AG08396 (cell line): ENCODE data around the gene GBE1.
A peak's percentile ranks its signal among the peaks of the same experiment; 100 is the strongest.
"Not testable (repeated sequence)": the region's sequence is repeated elsewhere in the genome, so short reads cannot be mapped to it uniquely, and the experiment has no call there.

Experiments
- DNase-seq: peaks from one replicate; pipeline ENCODE4 v3.0.0; 2012; ENCODE audit warnings: low spot score, mixed read lengths

The GBE1 gene

DNA sequence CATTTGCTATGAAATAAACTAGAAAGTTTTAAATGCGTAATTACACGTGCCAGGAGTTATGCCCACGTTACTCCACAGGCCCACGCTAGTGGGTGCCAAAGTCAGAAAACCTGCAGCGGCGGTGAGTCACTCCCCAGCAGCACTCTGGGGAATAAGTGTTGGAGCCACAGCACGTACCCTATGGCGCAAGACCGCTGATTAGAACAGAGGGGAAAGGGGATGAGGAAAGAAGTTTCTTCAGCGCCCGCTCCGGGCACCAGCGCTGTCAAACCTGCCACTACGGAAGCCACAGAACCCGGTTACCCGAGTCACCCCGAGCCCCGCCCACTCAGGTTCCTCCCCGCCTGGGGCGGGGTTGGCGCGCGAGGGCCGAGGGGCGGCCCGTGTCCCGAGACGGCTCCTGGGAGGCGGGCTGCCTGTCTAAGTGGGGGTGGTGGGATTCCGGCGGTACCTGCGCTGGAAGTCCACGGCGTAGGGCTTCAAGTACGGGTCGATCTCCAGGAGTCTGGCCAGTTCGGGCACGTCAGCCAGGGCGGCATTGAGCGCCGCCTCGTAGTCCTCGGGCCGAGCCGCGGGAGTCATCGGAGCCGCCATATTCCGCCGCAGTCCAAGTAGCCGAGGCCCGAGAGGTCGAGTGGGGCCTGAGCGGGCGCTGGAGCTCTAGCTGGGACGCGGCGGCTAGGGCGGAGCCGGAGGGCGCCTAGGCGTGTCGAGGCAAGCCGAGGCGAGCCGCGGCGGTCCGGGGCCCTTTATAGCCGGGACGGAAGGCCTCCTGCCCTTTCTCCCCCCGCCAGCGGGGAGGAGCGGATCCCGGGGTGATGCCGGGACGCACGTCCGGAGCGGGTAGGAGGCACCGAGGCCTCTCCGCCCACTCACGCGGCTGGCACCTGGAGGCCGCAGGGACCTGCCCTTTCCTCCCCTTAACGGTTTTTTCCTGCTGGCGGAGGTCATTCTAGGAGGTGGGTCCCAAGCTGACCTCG lies at the start of gene GBE1:
Gene GBE1 (minus strand): TSS at position 722 of the 980 bp plus-strand sequence. CDS start 128 bp downstream, at position 594.
- peak; percentile 93 for DNase-seq

DNA sequence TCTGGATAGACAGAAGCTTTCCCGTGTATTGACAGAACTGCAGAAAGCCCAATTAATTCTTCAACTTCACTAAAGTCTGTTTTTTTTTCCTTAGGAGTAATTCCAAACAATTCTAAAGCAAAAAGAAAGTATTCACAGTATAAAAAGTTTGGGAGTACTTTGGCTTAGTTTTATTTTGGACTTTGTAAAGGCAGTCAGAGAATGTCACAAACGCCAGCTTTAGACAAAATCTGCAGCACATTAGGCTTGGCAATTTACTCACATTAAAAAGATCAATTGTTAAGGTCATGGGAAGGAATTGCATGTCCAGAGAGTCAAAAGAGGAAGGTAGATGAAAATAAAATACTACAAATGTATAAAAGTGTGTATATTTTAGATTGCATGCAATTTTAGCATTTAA lies 47.5 kb upstream of the GBE1 start:
- DNase-seq = no peak

DNA sequence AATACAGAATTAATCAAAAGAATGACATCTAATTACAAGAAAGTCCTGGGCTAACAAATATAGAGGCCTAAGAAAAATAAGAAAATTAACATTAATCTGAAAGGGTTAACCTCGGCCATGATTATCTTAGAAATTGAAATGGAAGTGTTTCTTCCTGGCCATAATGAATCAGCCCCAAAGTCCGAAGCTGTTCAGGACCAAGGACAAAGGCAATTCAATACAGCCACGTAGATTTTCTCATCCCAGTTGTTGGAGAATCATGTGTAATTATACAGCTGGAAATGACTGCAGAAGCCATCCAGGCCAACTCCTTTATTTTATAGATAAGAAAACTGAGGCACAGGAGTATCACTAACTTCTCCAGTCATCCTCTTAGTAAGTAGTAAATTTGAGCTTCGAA lies 38.0 kb upstream of the GBE1 start:
- peak; percentile 15 for DNase-seq

DNA sequence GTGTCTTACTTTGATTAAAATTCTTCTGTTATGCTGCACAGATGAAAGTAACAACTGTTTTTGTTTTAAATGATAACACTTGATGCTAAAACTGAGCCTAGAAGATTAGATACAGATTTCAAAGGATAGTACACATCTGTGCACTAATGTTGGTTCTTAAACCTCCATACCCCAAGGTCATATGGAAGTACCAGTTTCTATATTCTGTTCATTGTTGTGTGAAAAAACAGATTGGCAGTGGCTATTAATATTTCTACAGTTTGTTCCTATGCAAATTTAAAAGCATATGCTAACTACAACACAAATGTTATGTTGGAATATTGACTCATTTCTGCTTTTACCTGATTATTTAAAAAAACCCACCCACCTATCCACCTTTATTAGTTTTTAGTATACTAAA lies 32.0 kb upstream of the GBE1 start:
- no peak for DNase-seq

DNA sequence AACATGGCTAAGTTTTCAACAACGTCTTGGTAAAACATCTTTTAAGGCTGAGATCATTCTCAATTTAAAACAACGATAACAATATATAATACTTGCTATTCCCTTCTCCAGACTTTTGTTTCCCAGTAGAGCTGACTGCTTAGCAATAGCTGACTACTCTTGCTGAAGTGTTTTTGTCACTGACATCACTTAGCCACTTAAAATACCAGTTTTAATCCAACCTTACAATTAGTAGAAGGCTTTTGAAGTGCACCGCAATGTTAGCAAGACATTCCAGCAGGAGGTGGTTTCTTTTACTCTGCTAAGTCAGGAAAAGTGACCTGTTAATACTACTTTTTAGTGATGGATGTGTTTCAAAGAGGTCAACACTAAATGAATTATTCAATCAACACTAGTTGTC lies 28.7 kb upstream of the GBE1 start:
- no peak for DNase-seq

DNA sequence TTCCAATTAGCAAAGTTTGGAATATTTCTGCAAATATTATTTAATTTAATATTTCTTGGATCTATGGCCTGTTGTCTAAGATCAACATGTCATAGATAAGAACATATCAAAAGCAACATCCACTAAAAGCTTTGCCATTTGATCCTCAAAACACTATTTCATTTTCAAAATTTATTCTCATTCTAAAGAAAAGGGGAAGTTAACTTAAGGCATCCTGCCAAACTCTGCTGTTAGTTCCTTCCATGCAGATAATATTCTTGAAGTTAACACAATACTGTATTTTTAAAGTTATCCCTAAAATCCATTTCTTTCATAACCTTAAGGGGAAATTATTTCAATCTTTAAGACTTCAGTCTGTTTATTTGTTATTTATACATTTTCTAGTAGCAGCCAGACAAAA lies 28.2 kb upstream of the GBE1 start:
- no peak for DNase-seq

DNA sequence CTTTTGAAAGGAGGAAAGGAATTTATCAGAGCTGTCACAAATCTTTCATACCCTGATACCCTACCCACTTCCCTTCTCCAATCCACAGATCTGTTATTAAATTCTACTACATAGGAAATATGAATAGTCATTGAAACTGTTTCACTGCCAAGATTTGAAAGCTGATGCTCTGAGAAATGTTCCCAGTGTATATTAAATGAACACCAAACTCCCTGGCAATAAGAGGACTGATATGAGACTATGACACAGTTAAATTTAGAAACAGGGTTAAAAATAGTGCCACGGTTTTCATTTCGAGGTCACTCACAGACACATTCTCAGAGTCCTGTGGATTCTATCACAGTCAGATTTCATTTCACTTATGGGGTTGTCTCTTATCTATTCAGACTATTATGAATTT lies 27.2 kb upstream of the GBE1 start:
- DNase-seq = no peak

DNA sequence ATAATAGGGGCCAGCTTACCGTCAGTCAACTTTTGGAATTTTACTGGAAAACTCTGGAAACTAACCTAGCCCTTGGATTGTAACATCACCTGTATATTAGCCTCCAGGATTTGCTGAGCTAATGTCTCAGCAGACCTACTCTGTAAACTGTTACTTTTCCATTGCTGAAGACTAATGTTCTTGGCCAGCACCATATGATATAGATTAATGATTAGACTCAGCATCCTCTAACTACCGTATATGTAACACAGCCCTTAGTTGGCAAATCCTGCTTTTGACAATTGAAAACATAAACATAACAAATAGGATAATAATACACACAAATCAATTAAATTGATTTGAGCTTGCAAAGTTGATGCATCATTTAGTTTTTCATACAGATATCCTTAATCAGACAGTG lies 26.6 kb upstream of the GBE1 start:
- DNase-seq = no peak

DNA sequence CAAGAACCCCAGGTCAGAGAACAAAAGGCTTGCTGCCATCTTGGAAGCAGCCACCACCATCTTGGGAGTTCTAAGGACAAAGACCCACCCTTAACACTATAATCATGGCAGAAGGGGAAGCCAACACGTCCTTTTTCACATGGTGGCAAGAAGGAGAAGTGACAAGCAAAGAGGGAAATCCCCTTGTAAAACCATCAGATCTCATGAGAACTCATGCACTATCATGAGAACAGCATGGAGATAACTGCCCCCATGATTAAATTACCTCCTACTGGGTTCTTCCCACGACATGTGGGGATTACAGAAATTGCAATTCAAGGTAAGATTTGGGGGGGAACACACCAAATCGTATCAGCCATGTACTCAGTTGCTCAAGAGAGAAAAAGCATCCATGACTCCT lies 21.1 kb upstream of the GBE1 start:
- no peak for DNase-seq

DNA sequence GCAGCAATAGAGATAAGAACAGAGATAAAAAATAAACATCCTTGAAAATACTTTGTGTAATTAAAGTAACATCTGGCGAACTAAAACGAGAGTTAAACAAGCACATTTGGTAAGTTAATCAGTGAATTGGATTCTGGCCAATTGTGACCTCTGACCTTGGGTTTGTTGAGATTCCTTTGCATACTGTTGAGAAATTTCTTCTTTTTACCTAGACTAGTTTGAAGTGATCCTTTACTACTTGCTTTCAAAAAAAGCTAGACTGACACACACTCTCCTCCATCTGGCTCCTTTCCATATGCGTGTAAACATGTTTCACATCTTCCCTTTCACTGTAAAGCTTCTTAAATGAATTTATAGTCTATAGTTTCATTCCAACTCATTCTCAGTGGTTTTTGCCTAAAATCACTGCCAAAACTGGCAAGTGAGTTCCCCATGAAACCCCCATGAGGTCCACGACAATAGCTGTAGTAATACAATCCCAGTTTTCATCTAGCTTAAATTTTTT lies 17.3 kb upstream of the GBE1 start:
- DNase-seq = no peak

DNA sequence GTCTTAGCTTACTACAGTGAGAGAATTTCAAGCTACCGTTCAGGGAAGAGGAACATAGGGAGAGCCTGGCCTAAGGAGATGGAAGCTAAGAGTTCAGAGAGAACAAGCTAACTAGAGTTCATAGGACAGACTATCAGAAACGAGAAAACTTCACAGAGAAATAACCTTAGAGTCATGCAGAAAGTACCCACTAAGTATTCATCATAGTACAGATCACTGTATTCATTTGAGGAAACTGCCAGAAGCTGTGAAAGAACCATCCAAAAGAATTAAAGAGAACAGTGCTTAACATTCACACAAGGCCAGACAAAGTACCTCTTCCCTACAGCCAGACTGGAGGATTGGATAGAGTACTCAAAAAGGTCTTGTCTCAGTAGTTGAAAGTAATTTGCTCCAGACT lies 15.2 kb upstream of the GBE1 start:
- no peak for DNase-seq

DNA sequence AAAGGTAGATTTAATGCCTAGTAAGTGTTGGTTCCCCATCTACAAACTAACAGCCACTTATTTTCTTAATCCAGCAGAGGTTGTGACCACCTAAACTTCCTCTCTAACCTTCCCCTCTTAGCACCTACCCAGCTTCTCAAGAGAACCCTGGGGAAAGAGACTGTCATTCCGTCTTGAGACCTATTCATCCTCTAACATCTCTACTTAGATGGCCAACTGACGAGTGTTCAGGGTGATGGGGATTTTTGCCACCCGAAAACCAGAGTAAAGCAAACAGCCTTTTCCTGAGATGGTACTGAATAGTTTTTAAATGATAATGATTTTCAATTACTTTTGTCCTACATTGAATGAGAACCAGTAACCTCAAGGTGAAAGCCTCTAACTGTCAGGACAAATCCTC lies 9.3 kb upstream of the GBE1 start:
- no peak for DNase-seq

DNA sequence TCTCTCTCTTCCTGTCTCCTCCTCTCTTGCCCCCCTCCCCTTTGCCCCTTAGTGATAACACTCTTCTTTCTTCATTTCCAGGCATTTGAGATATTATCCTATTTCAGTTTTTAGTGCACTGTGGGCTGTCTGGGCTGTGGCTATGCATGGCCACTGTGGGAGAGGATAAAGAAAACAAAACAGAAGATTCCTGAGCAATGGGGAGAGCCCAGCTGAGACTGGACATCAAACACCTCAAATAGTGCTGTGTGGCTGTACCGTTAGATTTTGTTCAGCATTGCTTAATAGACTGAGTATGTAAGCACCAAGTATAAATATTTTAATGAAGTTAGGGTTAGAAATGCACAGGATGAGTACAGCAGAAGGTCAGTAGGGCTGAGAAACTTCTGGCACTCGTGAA lies 7.9 kb upstream of the GBE1 start:
- no peak for DNase-seq

DNA sequence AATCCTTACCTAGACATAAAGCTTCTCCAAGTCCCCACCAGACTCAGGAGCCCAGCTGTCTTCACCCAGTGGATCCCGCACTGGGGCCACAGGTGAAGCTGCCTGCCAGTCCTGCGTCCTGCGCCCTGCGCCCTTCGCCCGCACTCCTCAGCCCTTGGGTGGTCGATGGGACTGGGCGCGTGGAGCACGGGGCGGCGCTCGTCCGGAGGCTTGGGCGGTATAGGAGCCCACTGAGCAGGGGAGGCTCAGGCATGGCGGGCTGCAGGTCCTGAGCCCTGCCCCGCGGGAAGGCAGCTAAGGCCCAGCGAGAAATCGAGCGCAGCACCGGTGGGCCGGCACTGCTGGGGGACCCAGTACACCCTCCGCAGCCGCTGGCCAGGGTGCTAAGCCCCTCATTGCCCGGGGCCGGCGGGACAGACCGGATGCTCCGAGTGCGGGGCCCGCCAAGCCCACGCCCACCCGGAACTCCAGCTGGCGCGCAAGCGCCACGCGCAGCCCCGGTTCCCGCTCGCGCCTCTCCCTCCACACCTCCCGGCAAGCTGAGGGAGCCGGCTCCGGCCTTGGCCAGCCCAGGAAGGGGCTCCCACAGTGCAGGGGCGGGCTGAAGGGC lies 5.9 kb upstream of the GBE1 start:
- not testable (repeated sequence) for DNase-seq

DNA sequence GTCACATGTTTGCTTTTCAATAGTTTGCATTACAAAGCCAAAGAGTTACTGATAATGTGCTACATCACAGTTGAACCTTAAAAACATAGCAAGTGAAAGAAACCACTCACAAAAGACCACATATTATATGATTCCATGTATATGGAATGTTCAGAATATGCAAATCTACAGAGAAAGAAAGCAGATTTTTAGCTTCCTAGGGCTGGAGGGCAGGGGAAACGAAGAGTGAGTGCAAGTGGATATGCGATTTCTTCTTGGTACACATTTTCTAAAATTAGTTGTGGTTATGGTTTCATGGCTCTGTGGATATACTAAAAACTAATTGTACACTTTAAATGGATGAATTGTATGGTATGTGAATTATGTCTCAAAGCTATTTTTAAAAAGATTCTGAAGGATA lies 4.0 kb upstream of the GBE1 start:
- no peak for DNase-seq

DNA sequence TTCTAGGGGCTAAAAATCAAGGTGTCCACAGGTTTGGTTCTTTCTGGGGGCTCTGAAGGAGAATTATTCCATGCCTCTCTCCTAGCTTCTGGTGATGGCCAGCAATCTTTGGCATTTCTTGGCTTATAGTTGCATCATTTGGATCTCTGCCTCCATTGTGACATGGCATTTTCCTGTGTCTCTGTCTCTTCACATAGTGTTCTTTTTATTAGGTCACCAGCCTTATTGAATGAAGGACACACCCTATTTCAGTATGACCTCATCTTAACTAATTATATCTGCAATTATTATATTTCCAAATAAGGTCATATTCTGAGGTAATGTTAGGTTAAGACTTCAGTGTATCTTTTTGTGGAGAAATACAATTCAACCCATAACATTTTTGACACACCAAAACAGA lies 3.2 kb upstream of the GBE1 start:
- DNase-seq = no peak

DNA sequence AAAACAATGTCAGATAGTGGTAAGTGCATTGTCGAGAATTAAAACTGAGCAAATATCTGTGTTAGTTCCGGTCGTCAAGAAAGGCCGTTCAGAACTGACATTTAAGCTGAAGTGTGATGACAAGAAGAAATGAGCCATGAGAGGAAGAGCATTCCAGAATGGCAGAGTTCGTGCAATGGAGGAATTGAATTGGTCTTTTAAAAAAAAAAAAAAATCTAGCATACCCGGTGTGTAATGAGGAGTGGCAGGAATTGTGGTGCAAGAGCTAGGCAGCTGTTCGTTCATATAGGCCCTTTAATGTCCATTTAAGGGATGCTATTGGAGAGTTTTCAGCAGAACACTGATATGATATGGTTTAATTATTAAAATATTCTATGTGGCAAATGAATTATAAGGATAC lies 2.6 kb upstream of the GBE1 start:
- DNase-seq = no peak

DNA sequence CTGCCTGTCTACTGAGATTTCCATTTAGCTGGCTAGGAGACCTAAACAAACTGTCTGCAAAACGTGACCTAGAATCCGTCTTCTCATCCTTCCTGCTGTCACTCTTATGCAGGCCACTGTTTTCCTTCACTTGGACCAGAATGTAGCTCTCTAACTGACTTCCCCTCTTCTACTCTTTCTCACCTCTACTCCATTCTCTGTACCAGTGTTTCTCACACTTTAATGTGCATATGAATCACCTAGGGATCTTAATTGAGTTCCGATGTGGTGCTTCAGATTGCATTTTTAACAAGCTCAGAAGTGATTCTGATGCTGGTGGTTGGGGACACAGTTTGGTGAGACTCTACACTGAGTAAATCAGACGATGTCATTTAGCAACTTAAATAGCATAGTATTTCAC lies 1.6 kb upstream of the GBE1 start:
- DNase-seq = no peak

DNA sequence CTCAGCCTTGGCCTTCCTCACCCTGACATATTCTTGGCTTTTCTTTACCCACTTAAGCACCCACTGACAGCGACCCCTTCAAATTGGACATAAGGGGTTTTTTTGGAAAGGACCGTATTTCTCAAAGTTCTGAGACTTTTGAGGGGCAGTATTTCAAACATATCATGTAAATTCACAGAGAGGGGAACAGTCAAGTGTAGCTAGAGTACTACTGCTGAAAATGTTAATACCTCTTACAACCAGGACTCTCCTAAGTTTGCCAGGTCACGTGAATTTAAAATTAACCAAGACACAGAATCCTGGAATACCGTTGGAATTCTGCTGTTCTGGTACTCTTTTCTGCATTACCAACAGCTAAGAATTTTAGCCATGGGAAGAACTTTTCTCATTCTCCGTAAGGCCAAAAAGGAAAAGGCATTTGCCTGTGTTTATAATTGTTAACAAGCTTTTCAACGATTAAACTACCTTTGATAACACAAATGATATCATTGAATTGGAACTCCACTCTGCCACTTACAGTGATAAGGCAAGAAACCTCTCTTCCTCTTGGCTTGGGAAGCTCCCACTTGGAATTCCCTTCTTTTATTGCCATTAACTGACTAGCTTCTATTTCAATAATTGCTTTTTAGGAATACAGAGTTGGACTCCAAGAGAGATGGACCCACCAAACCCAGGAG lies 597 bp upstream of the GBE1 start:
- DNase-seq = no peak

DNA sequence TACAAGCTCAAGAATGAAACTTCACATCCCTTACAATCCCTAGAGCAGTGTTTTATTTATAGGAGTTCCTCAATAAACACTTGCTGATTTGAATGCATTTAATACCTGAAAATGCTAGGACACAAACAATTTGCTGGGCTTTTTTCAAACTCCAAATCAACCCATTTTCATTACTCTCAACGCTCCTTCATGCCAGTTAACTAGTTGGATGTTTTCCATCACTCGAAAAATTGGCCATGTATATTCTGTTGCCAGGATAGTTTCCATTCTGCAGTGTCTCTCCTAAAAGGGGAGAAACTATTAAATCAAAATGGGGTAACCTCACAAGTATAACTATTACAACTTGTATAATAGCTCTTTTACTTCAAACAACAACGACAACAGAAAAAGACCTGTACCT lies 1.2 kb downstream of the GBE1 start:
- no peak for DNase-seq

DNA sequence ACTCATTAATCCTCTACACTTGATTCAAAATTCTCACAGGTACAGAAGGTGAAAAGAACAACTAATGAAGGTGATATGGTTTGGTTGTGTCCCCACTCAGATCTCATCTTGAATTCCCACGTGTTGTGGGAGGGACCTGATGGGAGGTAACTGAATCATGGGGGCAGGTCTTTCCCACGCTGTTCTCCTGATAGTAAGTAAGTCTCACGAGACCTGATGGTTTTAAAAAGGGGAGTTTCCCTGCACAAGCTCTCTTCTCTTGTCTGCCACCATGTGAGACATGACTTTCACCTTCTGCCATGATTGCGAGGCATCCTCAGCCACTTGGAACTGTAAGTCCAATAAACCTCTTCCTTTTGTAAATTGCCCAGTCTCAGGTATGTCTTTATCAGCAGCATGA lies 2.7 kb downstream of the GBE1 start:
- DNase-seq = not testable (repeated sequence)

DNA sequence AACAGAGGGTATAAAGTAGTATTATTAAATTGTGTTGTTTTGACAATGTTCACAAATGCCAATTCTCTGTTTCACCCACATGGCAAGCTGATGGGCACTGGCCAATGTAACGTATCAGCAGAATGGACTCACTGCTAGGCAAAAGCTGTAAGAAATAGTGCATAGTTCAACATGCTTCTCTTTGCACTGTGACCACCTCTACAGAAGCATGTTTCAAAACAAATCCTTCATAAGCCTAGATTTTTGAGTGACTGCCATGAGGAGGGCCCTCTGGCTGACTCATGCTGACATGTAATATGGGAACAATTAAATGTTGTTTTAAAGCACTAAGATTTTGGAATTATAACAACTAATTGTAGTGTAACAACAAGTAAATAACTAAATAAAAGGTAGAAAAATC lies 3.2 kb downstream of the GBE1 start:
- peak; percentile 53 for DNase-seq
